ENCODE results near the gene KRT86. TPM values are rescaled to one million over a fixed set of nuclear protein-coding genes. Genes with fewer than 3 reads are reported as not detected.
"Not testable (repeated sequence)": the region's sequence is repeated elsewhere in the genome, so short reads cannot be mapped to it uniquely, and the experiment has no call there.

The KRT86 gene
- total RNA-seq, 8 experiments from 2014 or later: 0.14 to 0.59 (median 0.33) TPM; not detected in 4

- Histone ChIP-seq H3K4me1 (replicated peaks in 1 of 2) (no peaks in the 10 kb centered on the region), H3K27ac (no peak overlapping the region), H3K4me3 (no peak overlapping the region)
- in situ Hi-C loops (cut with MboI; ENCODE audit: low pct_unique_long_range_greater_than_20kb in 2 of 9, low sequenced_read_pairs in 9 of 9, unreplicated experiment in 9 of 9): no loop called here
- no peak for ATAC-seq (replicated peaks in 6 of 8)
- WGBS, 10 experiments: 14 to 81% (median 62%) methylated on average over 1 to 9 of the region's 9 CpGs; no CpG with 5 or more reads in 2 of the 10 experiments
Measured at GRCh38 chr12:52251367-52252051, 22.9 kb upstream of the KRT86 start.

- 22 to 94% methylated on average over 2 to 3 of the region's 8 CpGs; no CpG with 5 or more reads in 8 of the 10 experiments for WGBS, 10 experiments
- H3K4me1 ChIP-seq (replicated peaks in 1 of 2); in situ Hi-C loops (cut with MboI; ENCODE audit: low pct_unique_long_range_greater_than_20kb in 2 of 9, low sequenced_read_pairs in 9 of 9, unreplicated experiment in 9 of 9); H3K4me3 ChIP-seq; H3K27ac ChIP-seq: not testable (repeated sequence)
- ATAC-seq (replicated peaks in 6 of 8): peak in 1 of 8 experiments; percentile 25
Measured at GRCh38 chr12:52252175-52252615, 22.2 kb upstream of the KRT86 start.

- H3K4me1 ChIP-seq (replicated peaks in 1 of 2): no peaks in the 10 kb centered on the region
- no peak overlapping the region for H3K27ac ChIP-seq
- in situ Hi-C loops (cut with MboI; ENCODE audit: low pct_unique_long_range_greater_than_20kb in 2 of 9, low sequenced_read_pairs in 9 of 9, unreplicated experiment in 9 of 9): no loop called here
- H3K4me3 ChIP-seq: no peak overlapping the region
- ATAC-seq (replicated peaks in 6 of 8): no peak
- WGBS, 10 experiments: 67 to 91% (median 76%) methylated on average over 1 to 5 of the region's 11 CpGs; no CpG with 5 or more reads in 7 of the 10 experiments
Measured at GRCh38 chr12:52252728-52253343, 21.6 kb upstream of the KRT86 start.

- no peak for ATAC-seq (replicated peaks in 6 of 8)
- Histone ChIP-seq H3K4me3 (no peak overlapping the region), H3K4me1 (replicated peaks in 1 of 2) (no peaks in the 10 kb centered on the region), H3K27ac (no peak overlapping the region)
- 75 to 100% (median 92%) methylated on average over 1 to 7 of the region's 14 CpGs; no CpG with 5 or more reads in 4 of the 10 experiments for WGBS, 10 experiments
- in situ Hi-C loops (cut with MboI; ENCODE audit: low pct_unique_long_range_greater_than_20kb in 2 of 9, low sequenced_read_pairs in 9 of 9, unreplicated experiment in 9 of 9): no loop called here
Measured at GRCh38 chr12:52253391-52254179, 20.9 kb upstream of the KRT86 start.

- in situ Hi-C loops (cut with MboI; ENCODE audit: low pct_unique_long_range_greater_than_20kb in 2 of 9, low sequenced_read_pairs in 9 of 9, unreplicated experiment in 9 of 9): no loop called here
- H3K27ac ChIP-seq: no peak overlapping the region
- ATAC-seq (replicated peaks in 6 of 8): no peak
- H3K4me1 ChIP-seq (replicated peaks in 1 of 2): no peaks in the 10 kb centered on the region
- H3K4me3 ChIP-seq: no peak overlapping the region
- 69 to 100% (median 89%) methylated on average over 1 to 7 of the region's 10 CpGs; no CpG with 5 or more reads in 5 of the 10 experiments for WGBS, 10 experiments
Measured at GRCh38 chr12:52254180-52254964, 20.1 kb upstream of the KRT86 start.

GRCh38 chr12:52254965-52255751 lies 19.3 kb upstream of the KRT86 start:
- in situ Hi-C loops (cut with MboI; ENCODE audit: low pct_unique_long_range_greater_than_20kb in 2 of 9, low sequenced_read_pairs in 9 of 9, unreplicated experiment in 9 of 9): no loop called here
- Histone ChIP-seq H3K4me1 (replicated peaks in 1 of 2) (no peaks in the 10 kb centered on the region), H3K27ac (no peak overlapping the region), H3K4me3 (no peak overlapping the region)
- 0 to 93% (median 54%) methylated on average over 1 to 4 of the region's 7 CpGs; no CpG with 5 or more reads in 1 of the 10 experiments for WGBS, 10 experiments
- no peak for ATAC-seq (replicated peaks in 6 of 8)

GRCh38 chr12:52255926-52256583 lies 18.4 kb upstream of the KRT86 start:
- Histone ChIP-seq H3K4me3 (no peak overlapping the region), H3K4me1 (replicated peaks in 1 of 2) (no peaks in the 10 kb centered on the region), H3K27ac (no peak overlapping the region)
- in situ Hi-C loops (cut with MboI; ENCODE audit: low pct_unique_long_range_greater_than_20kb in 2 of 9, low sequenced_read_pairs in 9 of 9, unreplicated experiment in 9 of 9): no loop called here
- ATAC-seq (replicated peaks in 6 of 8): no peak
- WGBS, 10 experiments: 40 to 87% (median 72%) methylated on average over 1 to 6 of the region's 9 CpGs; no CpG with 5 or more reads in 2 of the 10 experiments

- 20 to 80% (median 23%) methylated on average over 1 to 2 of the region's 2 CpGs; no CpG with 5 or more reads in 7 of the 10 experiments for WGBS, 10 experiments
- H3K4me1 ChIP-seq (replicated peaks in 1 of 2): no peaks in the 10 kb centered on the region
- H3K4me3 ChIP-seq: no peak overlapping the region
- ATAC-seq (replicated peaks in 6 of 8): no peak
- H3K27ac ChIP-seq: no peak overlapping the region
- in situ Hi-C loops (cut with MboI; ENCODE audit: low pct_unique_long_range_greater_than_20kb in 2 of 9, low sequenced_read_pairs in 9 of 9, unreplicated experiment in 9 of 9): no loop called here
Measured at GRCh38 chr12:52256584-52256935, 17.9 kb upstream of the KRT86 start.

- WGBS, 10 experiments: 71 to 100% (median 94%) methylated on average over 1 to 3 of the region's 4 CpGs; no CpG with 5 or more reads in 5 of the 10 experiments
- in situ Hi-C loops (cut with MboI; ENCODE audit: low pct_unique_long_range_greater_than_20kb in 2 of 9, low sequenced_read_pairs in 9 of 9, unreplicated experiment in 9 of 9): no loop called here
- H3K4me1 ChIP-seq (replicated peaks in 1 of 2): no peaks in the 10 kb centered on the region
- ATAC-seq (replicated peaks in 6 of 8): no peak
- no peak overlapping the region for H3K27ac ChIP-seq
- no peak overlapping the region for H3K4me3 ChIP-seq
Measured at GRCh38 chr12:52257074-52257551, 17.3 kb upstream of the KRT86 start.

GRCh38 chr12:52257922-52258321 lies 16.5 kb upstream of the KRT86 start:
- 66 to 83% (median 80%) methylated on average over 1 to 3 of the region's 13 CpGs; no CpG with 5 or more reads in 6 of the 10 experiments for WGBS, 10 experiments
- not testable (repeated sequence) for ATAC-seq (replicated peaks in 6 of 8)

GRCh38 chr12:52258335-52258901 lies 16.0 kb upstream of the KRT86 start:
- H3K4me3 ChIP-seq: peak overlapping the region in 1 of 5 donors; percentile 9
- in situ Hi-C loops (cut with MboI; ENCODE audit: low pct_unique_long_range_greater_than_20kb in 2 of 9, low sequenced_read_pairs in 9 of 9, unreplicated experiment in 9 of 9): no loop called here

More at GRCh38 chr12:52257922-52258321, 16.5 kb upstream of the KRT86 start:
- H3K4me1 ChIP-seq (replicated peaks in 1 of 2); H3K4me3 ChIP-seq; H3K27ac ChIP-seq; in situ Hi-C loops (cut with MboI; ENCODE audit: low pct_unique_long_range_greater_than_20kb in 2 of 9, low sequenced_read_pairs in 9 of 9, unreplicated experiment in 9 of 9): not testable (repeated sequence)

More at GRCh38 chr12:52258335-52258901, 16.0 kb upstream of the KRT86 start:
- no peak overlapping the region for H3K27ac ChIP-seq
- 0 to 100% (median 5%) methylated on average over 1 to 17 of the region's 72 CpGs; no CpG with 5 or more reads in 7 of the 10 experiments for WGBS, 10 experiments
- ATAC-seq (replicated peaks in 6 of 8): peak in 6 of 8 experiments; percentile 67 to 79 (median 70)
- no peaks in the 10 kb centered on the region for H3K4me1 ChIP-seq (replicated peaks in 1 of 2)

Data from motor neuron (in vitro differentiated cells).